Effector memory CD4-positive, alpha-beta T cell (primary cell): Measurements from ENCODE around the gene OTOP1.
"Not testable (repeated sequence)": the region's sequence is repeated elsewhere in the genome, so short reads cannot be mapped to it uniquely, and the experiment has no call there.

ENCODE experiments used
- DNase-seq, 3 donors: peaks; one replicate each; pipeline ENCODE4 v3.0.0-alpha.2; 2020
- H3K27ac ChIP-seq: 2 replicates; pipeline ENCODE4 v1.7.0; 2013; ENCODE audit warnings: mild to moderate bottlenecking, low read length, moderate library complexity; ENCODE audit not compliant: insufficient read depth, poor library complexity, severe bottlenecking
- H3K27me3 ChIP-seq: replicated peaks from 2 replicates; pipeline ENCODE4 v1.7.0; 2013; ENCODE audit warnings: mild to moderate bottlenecking, low read length; ENCODE audit not compliant: insufficient read depth, control insufficient read depth, poor library complexity, severe bottlenecking
- H3K36me3 ChIP-seq: 2 replicates; pipeline ENCODE4 v1.7.0; 2013; ENCODE audit warnings: mild to moderate bottlenecking, low read length, moderate library complexity; ENCODE audit not compliant: control insufficient read depth, insufficient read depth
- H3K4me1 ChIP-seq: 2 replicates; pipeline ENCODE4 v1.7.0; 2013; ENCODE audit warnings: low read length, mild to moderate bottlenecking; ENCODE audit not compliant: control insufficient read depth, insufficient read depth, poor library complexity, severe bottlenecking
- H3K4me3 ChIP-seq: 2 replicates; pipeline ENCODE4 v1.7.0; 2013; ENCODE audit warnings: low read length, low read depth, mild to moderate bottlenecking; ENCODE audit not compliant: insufficient read depth, poor library complexity, severe bottlenecking
- H3K9me3 ChIP-seq: 2 replicates; pipeline ENCODE4 v1.7.0; 2013; ENCODE audit warnings: mild to moderate bottlenecking, low read length, moderate library complexity; ENCODE audit not compliant: control insufficient read depth

Gene OTOP1

GRCh38 chr4:4245172-4245571 lies 18.4 kb upstream of the OTOP1 start:
- Histone ChIP-seq H3K4me3 (no peak overlapping the region), H3K4me1 (peaks cover 7% of the 10 kb centered on the region)
- DNase-seq: no peak

GRCh38 chr4:4239551-4239950 lies 12.8 kb upstream of the OTOP1 start:
- not testable (repeated sequence) for H3K4me1 ChIP-seq, H3K27ac ChIP-seq, H3K4me3 ChIP-seq, DNase-seq, H3K9me3 ChIP-seq, H3K27me3 ChIP-seq
- H3K36me3 ChIP-seq: peaks cover 35% of the 10 kb centered on the region

More at GRCh38 chr4:4245172-4245571, 18.4 kb upstream of the OTOP1 start:
- H3K27ac ChIP-seq: no peak overlapping the region
- H3K36me3 ChIP-seq: peaks cover 30% of the 10 kb centered on the region
- no peaks in the 10 kb centered on the region for H3K9me3 ChIP-seq
- no peaks in the 10 kb centered on the region for H3K27me3 ChIP-seq

DNA sequence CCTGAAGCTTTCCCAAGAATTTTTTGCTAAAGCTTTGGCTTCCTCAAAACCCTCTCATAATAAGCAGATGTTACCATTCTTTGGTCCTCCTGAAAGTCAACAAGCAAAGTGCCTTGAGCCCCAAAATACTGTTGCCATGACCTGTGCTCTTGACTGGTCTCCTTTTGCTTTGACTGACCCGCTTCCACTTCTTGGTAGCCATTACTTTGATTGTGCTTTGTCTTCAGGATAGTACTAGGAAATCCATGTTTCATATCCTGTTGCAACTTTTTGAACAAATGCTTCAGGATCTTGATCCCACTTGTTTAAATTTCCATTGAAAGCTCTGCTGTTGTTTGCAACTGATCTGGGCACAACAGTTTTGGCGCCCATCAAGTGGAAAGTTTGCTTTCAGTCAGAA lies 6.9 kb upstream of the OTOP1 start:
- H3K27me3 ChIP-seq: no peaks in the 10 kb centered on the region
- no peak overlapping the region for H3K4me3 ChIP-seq
- H3K27ac ChIP-seq: no peak overlapping the region
- no peaks in the 10 kb centered on the region for H3K9me3 ChIP-seq
- peaks cover 8% of the 10 kb centered on the region for H3K36me3 ChIP-seq
- no peak for DNase-seq
- H3K4me1 ChIP-seq: no peaks in the 10 kb centered on the region

GRCh38 chr4:4228356-4228668 lies 1.6 kb upstream of the OTOP1 start:
- H3K4me1 ChIP-seq: no peaks in the 10 kb centered on the region
- no peak overlapping the region for H3K27ac ChIP-seq
- H3K9me3 ChIP-seq: no peaks in the 10 kb centered on the region
- no peaks in the 10 kb centered on the region for H3K36me3 ChIP-seq
- no peak overlapping the region for H3K4me3 ChIP-seq
- H3K27me3 ChIP-seq: peaks cover 6% of the 10 kb centered on the region
- DNase-seq: no peak

DNA sequence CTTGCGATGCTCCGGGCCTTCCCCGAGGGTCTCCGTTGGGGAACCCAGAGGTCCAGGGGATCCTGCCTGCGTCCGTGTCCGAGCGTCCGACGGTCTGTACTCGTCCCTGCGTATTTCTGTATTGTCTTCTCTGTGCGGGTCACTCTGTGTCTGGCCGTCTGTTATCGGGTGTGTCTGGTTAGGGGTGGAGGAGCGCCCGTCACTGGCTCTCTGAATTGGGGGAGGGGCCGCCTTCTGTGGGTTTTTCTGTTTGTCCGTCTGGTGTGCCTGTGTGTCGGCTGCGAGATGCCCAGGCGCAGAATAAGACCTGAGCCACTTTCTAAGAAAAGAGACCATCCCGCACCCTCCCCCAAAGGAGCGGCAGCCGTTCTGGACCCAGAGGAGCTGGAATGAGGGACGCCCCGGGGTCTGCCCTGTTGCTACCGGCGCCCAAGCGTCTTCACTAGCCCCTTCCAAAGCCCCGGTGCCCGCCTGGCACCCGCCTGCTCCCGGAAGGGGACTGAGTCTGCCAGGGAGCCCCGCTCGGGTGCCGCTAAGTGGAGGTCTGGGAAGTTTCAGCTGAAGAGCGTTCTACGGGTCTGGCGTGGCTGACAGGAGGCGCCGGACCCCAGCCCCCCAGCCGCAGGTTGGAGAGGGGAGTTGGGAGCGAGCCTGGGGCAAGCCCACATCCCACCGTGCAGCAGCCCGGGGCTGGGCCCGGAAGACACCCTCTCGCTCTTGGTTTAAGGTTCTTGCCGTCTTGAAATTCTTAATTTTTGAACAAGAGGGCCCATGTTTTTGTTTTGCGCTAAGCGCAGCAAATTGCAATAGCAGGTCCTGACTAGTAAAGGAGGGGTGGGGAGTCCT lies 1.0 kb upstream of the OTOP1 start:
- no peak for DNase-seq
- H3K9me3 ChIP-seq: no peaks in the 10 kb centered on the region
- no peak overlapping the region for H3K27ac ChIP-seq
- no peaks in the 10 kb centered on the region for H3K4me1 ChIP-seq
- H3K27me3 ChIP-seq: peaks cover 6% of the 10 kb centered on the region
- no peaks in the 10 kb centered on the region for H3K36me3 ChIP-seq
- no peak overlapping the region for H3K4me3 ChIP-seq

DNA sequence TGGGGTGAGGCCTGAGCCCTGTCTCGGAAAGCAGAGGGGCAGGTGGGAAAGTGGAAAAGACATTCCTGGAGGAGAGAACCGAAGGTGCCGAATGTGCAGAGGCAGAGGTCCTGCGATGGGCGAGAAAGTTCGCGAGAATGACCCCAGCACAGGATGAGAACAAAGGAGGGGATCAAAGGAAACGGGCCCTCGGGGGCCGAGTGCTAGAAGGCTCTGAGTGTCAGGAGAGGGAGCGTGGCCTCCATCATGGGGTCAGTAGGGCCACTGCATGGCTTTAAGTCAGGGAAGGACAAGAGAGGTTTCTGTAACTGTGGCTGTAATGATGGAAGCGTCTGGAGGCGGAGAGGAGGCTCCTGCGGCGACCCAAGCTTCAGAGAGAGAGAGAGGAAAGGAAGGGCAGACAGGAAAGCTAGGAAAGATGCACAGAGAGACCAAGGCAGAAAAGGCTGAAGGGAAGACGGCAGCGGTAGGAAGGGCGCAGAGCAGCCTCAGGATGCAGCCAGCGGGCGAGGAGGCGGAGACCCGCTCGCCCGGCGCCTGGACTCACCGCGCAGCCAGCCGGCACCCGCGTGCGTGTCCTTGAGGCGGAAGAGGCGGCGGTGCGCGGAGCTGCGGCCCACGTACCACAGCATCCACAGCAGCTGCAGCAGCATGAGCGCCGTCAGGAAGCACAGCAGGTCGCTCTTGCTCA lies 669 bp downstream of the OTOP1 start:
- Histone ChIP-seq H3K36me3 (no peaks in the 10 kb centered on the region), H3K9me3 (no peaks in the 10 kb centered on the region), H3K27ac (no peak overlapping the region), H3K4me3 (no peak overlapping the region), H3K4me1 (no peaks in the 10 kb centered on the region), H3K27me3 (peaks cover 6% of the 10 kb centered on the region)
- no peak for DNase-seq

DNA sequence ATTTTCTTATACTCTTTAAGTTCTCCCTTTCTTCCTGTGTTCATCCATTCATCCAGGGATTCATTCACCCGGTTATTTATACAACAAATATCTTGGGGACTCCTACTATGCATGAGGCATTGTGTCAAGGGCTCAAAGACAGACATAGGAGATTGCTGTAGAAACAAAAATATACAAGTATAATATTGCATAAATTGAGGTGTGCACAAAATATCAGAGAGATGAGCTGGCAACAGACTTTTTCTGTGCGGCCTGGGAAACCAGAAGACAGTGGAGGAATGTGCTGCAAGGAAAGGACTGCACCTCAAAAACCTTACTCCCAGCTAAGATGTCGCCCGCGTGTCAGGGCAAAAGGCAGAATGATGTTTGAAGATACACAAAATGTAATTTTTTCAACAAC lies 9.6 kb downstream of the OTOP1 start:
- H3K9me3 ChIP-seq: no peaks in the 10 kb centered on the region
- no peak for DNase-seq
- no peaks in the 10 kb centered on the region for H3K36me3 ChIP-seq
- H3K27me3 ChIP-seq: no peaks in the 10 kb centered on the region
- H3K4me1 ChIP-seq: no peaks in the 10 kb centered on the region
- no peak overlapping the region for H3K27ac ChIP-seq
- H3K4me3 ChIP-seq: no peak overlapping the region

DNA sequence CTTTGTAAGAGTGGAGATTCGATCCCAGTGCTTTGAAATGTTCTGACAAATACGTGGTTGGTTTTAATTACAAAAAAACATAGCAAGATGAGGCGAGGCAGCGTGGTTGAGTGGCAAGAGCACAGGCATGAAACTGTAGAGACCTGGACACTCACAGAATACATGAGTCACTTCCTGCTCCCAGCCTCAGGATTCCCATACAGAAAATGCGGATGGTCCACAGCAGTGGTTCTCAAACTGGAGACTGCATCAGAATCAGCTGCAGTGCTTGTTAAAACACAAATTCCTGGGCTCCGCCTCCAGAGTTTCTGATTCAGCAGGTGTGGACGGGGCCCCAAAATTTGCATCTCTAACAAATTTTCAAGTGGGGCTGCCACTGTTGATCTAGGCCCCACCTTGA lies 10.1 kb downstream of the OTOP1 start:
- Histone ChIP-seq H3K4me1 (no peaks in the 10 kb centered on the region), H3K9me3 (no peaks in the 10 kb centered on the region), H3K4me3 (no peak overlapping the region), H3K27ac (no peak overlapping the region), H3K27me3 (no peaks in the 10 kb centered on the region), H3K36me3 (no peaks in the 10 kb centered on the region)
- no peak for DNase-seq

DNA sequence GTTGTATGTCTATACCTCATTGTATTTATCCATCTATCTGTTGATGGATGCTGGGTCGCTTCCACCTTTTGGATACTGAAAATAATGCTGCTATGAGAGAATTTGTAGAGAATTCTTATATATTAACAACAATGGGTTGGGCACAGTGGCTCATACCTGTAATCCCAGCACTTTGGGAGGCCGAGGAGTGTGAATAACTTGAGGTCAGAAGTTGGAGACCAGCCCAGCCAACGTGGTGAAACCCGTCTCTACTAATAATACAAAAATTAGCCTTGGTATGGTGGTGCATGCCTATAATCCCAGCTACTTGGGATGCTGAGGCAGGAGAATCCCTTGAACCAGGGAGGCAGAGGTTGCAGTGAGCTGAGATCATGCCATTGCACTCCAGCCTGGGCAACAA lies 13.1 kb downstream of the OTOP1 start:
- H3K4me1 ChIP-seq, DNase-seq, H3K27me3 ChIP-seq, H3K27ac ChIP-seq, H3K4me3 ChIP-seq, H3K9me3 ChIP-seq, H3K36me3 ChIP-seq: not testable (repeated sequence)

DNA sequence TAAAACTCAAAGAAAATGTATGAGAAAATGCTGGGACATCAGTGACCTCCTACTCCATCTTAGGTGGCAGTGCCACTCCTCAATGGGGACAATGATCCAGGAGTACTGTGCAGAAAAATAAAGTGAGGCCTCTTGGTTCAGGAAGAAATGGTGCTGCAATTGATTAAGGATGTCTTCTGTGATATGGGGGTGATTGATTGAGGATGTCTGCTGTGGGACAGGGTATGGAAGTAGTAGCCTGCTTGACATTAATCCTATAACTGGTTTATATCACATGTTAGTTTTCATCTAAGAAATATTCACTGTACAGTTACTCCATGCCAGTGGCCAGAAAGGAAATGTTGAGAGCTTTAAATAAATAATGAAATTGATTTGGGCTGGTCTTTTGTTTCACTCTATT lies 20.5 kb downstream of the OTOP1 start:
- no peaks in the 10 kb centered on the region for H3K4me1 ChIP-seq

More for the DNA sequence above, 20.5 kb downstream of the OTOP1 start:
- Histone ChIP-seq H3K27me3 (no peaks in the 10 kb centered on the region), H3K4me3 (no peak overlapping the region), H3K36me3 (no peaks in the 10 kb centered on the region), H3K9me3 (no peaks in the 10 kb centered on the region), H3K27ac (no peak overlapping the region)
- DNase-seq: no peak
